SK-N-SH (cell line): Measurements from ENCODE around the gene LPIN1. TPM values are rescaled to one million over a fixed set of nuclear protein-coding genes. Genes with fewer than 3 reads are reported as not detected.

Experiments used
- CTCF ChIA-PET: fragments of 300-600, 350-600 bp; formaldehyde crosslinking; extraction: SDS; loops from one replicate; lab custom pipeline; 2021; lab: Yijun Ruan, JAX
- POLR2A ChIA-PET: fragments of 350-600 bp; sonication (Branson Sonifier 250); formaldehyde crosslinking; extraction: SDS; loops from one replicate; lab custom pipeline; 2020; ENCODE audit warnings: antibody characterized with exemption, inconsistent platforms; lab: Yijun Ruan, JAX
- DNase-seq: peaks from one replicate; pipeline ENCODE4 v3.0.0; 2012
- H2AFZ ChIP-seq: fragments of 200-600 bp; sonication (generic); 2 replicates; pipeline ENCODE4 v1.8.1; 2016; ENCODE audit warnings: antibody characterized with exemption, mild to moderate bottlenecking, low read depth
- H3F3A ChIP-seq: fragments of 200-600 bp; sonication (generic); replicated peaks from 2 replicates; pipeline ENCODE3; 2016; ENCODE audit warnings: antibody characterized with exemption, mild to moderate bottlenecking; ENCODE audit not compliant: insufficient read depth
- H3K27ac ChIP-seq, 2 experiments: fragments of 200-500 bp in 1 of 2; fragments of 200-600 bp in 1 of 2; sonication (Bioruptor generic) in 1 of 2; sonication (generic), shearing (Covaris generic) in 1 of 2; 2 replicates each; pipeline versions ENCODE4 v1.5.1 to v1.6.1; 2014 to 2016; ENCODE audit warnings: low read depth in 2 of 2, inconsistent platforms in 1 of 2, low read length in 1 of 2, mild to moderate bottlenecking in 1 of 2, mixed read lengths in 1 of 2
- H3K27me3 ChIP-seq: fragments of 200-600 bp; sonication (generic), shearing (Covaris generic); 2 replicates; pipeline ENCODE4 v1.6.1; 2016; ENCODE audit warnings: mixed run types; ENCODE audit not compliant: insufficient read depth
- H3K36me3 ChIP-seq, 2 experiments: fragments of 200-500 bp in 1 of 2; fragments of 200-600 bp in 1 of 2; sonication (Bioruptor generic) in 1 of 2; sonication (generic) in 1 of 2; replicated peaks in 1 of 2; 2 replicates each; pipeline versions ENCODE3 to v1.5.1; 2014 to 2016; ENCODE audit warnings: low read length in 1 of 2, mild to moderate bottlenecking in 1 of 2; ENCODE audit not compliant: insufficient read depth in 2 of 2, control insufficient read depth in 1 of 2
- H3K4me1 ChIP-seq, 2 experiments: fragments of 200-500 bp in 1 of 2; fragments of 200-600 bp in 1 of 2; sonication (Bioruptor generic) in 1 of 2; sonication (generic), shearing (Covaris generic) in 1 of 2; 2 replicates each; pipeline versions ENCODE4 v1.5.1 to v1.6.1; 2014 to 2016; ENCODE audit warnings: low read depth in 1 of 2, low read length in 1 of 2, mixed run types in 1 of 2; ENCODE audit not compliant: insufficient read depth in 2 of 2, control insufficient read depth in 1 of 2
- H3K4me2 ChIP-seq: fragments of 200-600 bp; sonication (generic), shearing (Covaris generic); 2 replicates; pipeline ENCODE4 v1.6.1; 2017; ENCODE audit warnings: mixed run types
- H3K4me3 ChIP-seq, 2 experiments: fragments of 200-500 bp in 1 of 2; fragments of 200-600 bp in 1 of 2; sonication (Bioruptor generic) in 1 of 2; sonication (generic), shearing (Covaris generic) in 1 of 2; 2 replicates each; pipeline versions ENCODE4 v1.5.1 to v1.8.1; 2014 to 2016; ENCODE audit warnings: low read depth in 2 of 2, inconsistent platforms in 1 of 2, low read length in 1 of 2, mild to moderate bottlenecking in 1 of 2, mixed read lengths in 1 of 2, moderate library complexity in 1 of 2
- H3K79me2 ChIP-seq: fragments of 200-600 bp; sonication (generic); 2 replicates; pipeline ENCODE4 v1.8.1; 2017; ENCODE audit warnings: mild to moderate bottlenecking; ENCODE audit not compliant: insufficient read depth
- H3K9ac ChIP-seq: fragments of 200-600 bp; sonication (generic); 2 replicates; pipeline ENCODE4 v1.6.1; 2017; ENCODE audit warnings: mixed run types
- H3K9me2 ChIP-seq: fragments of 200-600 bp; sonication (generic); 2 replicates; pipeline ENCODE4 v1.6.1; 2017; ENCODE audit warnings: mixed run types
- H3K9me3 ChIP-seq: fragments of 200-600 bp; sonication (generic); 2 replicates; pipeline ENCODE4 v1.6.1; 2017; ENCODE audit warnings: mixed run types, mild to moderate bottlenecking, moderate library complexity
- H4K20me1 ChIP-seq: fragments of 200-600 bp; sonication (generic); 2 replicates; pipeline ENCODE4 v1.6.1; 2017; ENCODE audit warnings: mild to moderate bottlenecking, mixed run types; ENCODE audit not compliant: insufficient read depth
- CHD2 ChIP-seq: fragments of 150-350 bp; IDR thresholded peaks from 2 replicates; pipeline ENCODE4 v1.6.1; 2018; ENCODE audit warnings: low read length; ENCODE audit not compliant: partially characterized antibody
- EP300 ChIP-seq, 2 experiments: IDR thresholded peaks; 2 replicates each; pipeline versions ENCODE4 v1.4.0 to v1.6.1; 2012; ENCODE audit warnings: borderline replicate concordance in 1 of 2, low read depth in 1 of 2, low read length in 1 of 2
- EZH2phosphoT487 ChIP-seq: fragments of 200-600 bp; sonication (generic); IDR thresholded peaks from 2 replicates; pipeline ENCODE4 v1.6.1; 2017; ENCODE audit warnings: low read depth, mixed run types, mild to moderate bottlenecking, antibody characterized with exemption, moderate library complexity, borderline replicate concordance
- FOXJ3 ChIP-seq: sonication (generic); formaldehyde crosslinking; IDR thresholded peaks from 2 replicates; pipeline ENCODE4 v1.5.1; 2020; ENCODE audit warnings: mild to moderate bottlenecking, missing genetic modification reagents
- GABPA ChIP-seq: IDR thresholded peaks from 2 replicates; pipeline ENCODE4 v1.4.0; 2012; ENCODE audit warnings: low read depth, mild to moderate bottlenecking
- GATA2 ChIP-seq: sonication (generic); formaldehyde crosslinking; IDR thresholded peaks from 2 replicates; pipeline ENCODE4 v1.5.0; 2020; ENCODE audit warnings: mild to moderate bottlenecking, missing genetic modification reagents
- MAX ChIP-seq: IDR thresholded peaks from 2 replicates; pipeline ENCODE4 v1.4.0; 2012; ENCODE audit warnings: low read depth
- MXI1 ChIP-seq: IDR thresholded peaks from 2 replicates; pipeline ENCODE4 v1.6.1; 2012; ENCODE audit warnings: mild to moderate bottlenecking, low read depth, low read length, improper control_type of control experiment
- NFIC ChIP-seq: IDR thresholded peaks from 2 replicates; pipeline ENCODE4 v1.4.0; 2012; ENCODE audit warnings: borderline replicate concordance
- NRF1 ChIP-seq: IDR thresholded peaks from 2 replicates; pipeline ENCODE4 v1.6.1; 2012; ENCODE audit warnings: low read depth, mild to moderate bottlenecking, low read length
- POLR2AphosphoS5 ChIP-seq: IDR thresholded peaks from 2 replicates; pipeline ENCODE4 v1.6.1; 2012; ENCODE audit warnings: low read depth, low read length
- RAD21 ChIP-seq: IDR thresholded peaks from 2 replicates; pipeline ENCODE4 v1.6.1; 2012; ENCODE audit warnings: mild to moderate bottlenecking, low read length
- RCOR1 ChIP-seq: fragments of 150-350 bp; IDR thresholded peaks from 2 replicates; pipeline ENCODE4 v1.6.1; 2017; ENCODE audit warnings: antibody characterized with exemption, low read length
- RFX5 ChIP-seq: IDR thresholded peaks from 2 replicates; pipeline ENCODE4 v1.6.1; 2012; ENCODE audit warnings: mild to moderate bottlenecking, improper control_type of control experiment, low read length
- SMC3 ChIP-seq: IDR thresholded peaks from 2 replicates; pipeline ENCODE4 v1.6.1; 2012; ENCODE audit warnings: low read depth, low read length, improper control_type of control experiment
- TAF1 ChIP-seq: IDR thresholded peaks from 2 replicates; pipeline ENCODE4 v1.6.1; 2012; ENCODE audit warnings: low read depth, mild to moderate bottlenecking, low read length, moderate library complexity, borderline replicate concordance
- TCF12 ChIP-seq: IDR thresholded peaks from 2 replicates; pipeline ENCODE4 v1.4.0; 2012
- TEAD4 ChIP-seq: IDR thresholded peaks from 2 replicates; pipeline ENCODE4 v1.4.0; 2012; ENCODE audit warnings: mild to moderate bottlenecking, borderline replicate concordance; ENCODE audit not compliant: insufficient read depth
- WGBS: methylation state at CpG from one replicate; pipeline ENCODE4 v1.1.6; 2017; ENCODE audit warnings: low lambda C conversion rate; 5-methylcytosine and 5-hydroxymethylcytosine counted together
- polyA plus RNA-seq, 3 experiments: library from polyadenylated mRNA; depleted of rRNA; stranded (reverse); fragments of >200 nt; gene quantifications; 2 replicates each; pipeline ENCODE4 v1.2.3, GENCODE V29; 2012
- TF ChIP-seq, protein P1 (sequence below): fragments of 150-350 bp; IDR thresholded peaks from 2 replicates; pipeline ENCODE4 v1.6.1; 2017; ENCODE audit warnings: antibody characterized with exemption, low read length, low read depth, borderline replicate concordance

LPIN1 gene
- polyA plus RNA-seq, 1 of the 3 experiments (the other 2 are of a cell fraction) = 22.1 TPM

DNA sequence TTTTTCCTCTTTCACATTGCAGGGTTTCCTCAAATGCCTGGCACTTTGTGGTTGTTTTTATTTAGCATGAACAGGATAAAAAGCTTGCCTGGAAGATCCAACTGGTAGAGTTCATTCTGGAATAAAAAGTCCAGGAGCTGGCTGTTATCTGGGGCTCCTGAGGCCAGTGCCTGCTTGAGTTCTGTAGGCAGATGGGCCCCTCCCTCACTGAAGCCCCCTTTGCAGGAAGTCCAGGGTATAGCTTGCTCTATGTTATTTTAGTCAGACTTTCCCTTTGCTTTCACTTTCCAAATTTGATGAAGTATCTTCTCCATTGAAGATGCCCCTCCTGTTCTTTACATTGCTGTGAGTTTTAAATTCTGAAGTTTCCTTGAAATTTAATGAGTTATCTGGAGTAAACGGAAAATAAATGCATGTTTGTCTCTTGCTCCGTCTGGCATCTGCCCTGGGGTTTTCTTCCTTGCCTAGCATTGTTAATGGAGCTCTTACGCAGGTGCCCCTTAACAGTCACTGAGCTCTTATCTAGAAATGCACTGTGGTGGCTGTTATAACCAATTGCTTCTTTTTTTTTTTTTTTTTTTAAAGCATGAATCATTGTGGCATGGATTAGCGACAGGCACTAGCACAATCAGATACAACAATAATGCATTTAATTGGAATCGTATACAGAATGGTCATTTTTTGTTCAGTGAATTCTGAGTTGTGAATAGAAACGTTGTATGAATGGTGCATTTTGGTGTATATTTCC lies 27.0 kb upstream of the LPIN1 start:
- H3F3A ChIP-seq = no peaks in the 10 kb centered on the region
- peaks cover 0 to 44% of the 10 kb centered on the region in 2 experiments; a peak in 2 of 4 replicates for H3K4me1 ChIP-seq
- POLR2A ChIA-PET = interaction anchor here (0.6 to 2.9 kb wide), 14 partner anchors 11 to 297 kb away, joined by 3 to 16 read pairs (median 4); partner anchors contain the start of gene LPIN1
- TF ChIP-seq TAF1 (no peak), POLR2AphosphoS5 (no peak), EP300 (IDR thresholded peaks at IDR 0.05; ENCODE audit: borderline replicate concordance in 1 of 2, low read depth in 1 of 2, low read length in 1 of 2) (peak in 1 of 2 experiments; percentile 94; a peak in 2 of 4 replicates), TCF12 (peak; percentile 28; the same call in 1 of the 2 replicates), GABPA (no peak), EZH2phosphoT487 (no peak), SMC3 (peak; percentile 15; the same call in 1 of the 2 replicates), GATA2 (CRISPR knock-in tag) (peak; percentile 95), MXI1 (peak; percentile 80; the same call in 1 of the 2 replicates), FOXJ3 (peak; percentile 64; the same call in 1 of the 2 replicates), RFX5 (peak; percentile 57; the same call in 1 of the 2 replicates), RCOR1 (peak; percentile 90), NRF1 (no peak), CHD2 (peak; percentile 85), RAD21 (peak; percentile 35), NFIC (no peak)
- TF ChIP-seq, protein P1, sequence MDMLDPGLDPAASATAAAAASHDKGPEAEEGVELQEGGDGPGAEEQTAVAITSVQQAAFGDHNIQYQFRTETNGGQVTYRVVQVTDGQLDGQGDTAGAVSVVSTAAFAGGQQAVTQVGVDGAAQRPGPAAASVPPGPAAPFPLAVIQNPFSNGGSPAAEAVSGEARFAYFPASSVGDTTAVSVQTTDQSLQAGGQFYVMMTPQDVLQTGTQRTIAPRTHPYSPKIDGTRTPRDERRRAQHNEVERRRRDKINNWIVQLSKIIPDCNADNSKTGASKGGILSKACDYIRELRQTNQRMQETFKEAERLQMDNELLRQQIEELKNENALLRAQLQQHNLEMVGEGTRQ = no peak
- no peaks in the 10 kb centered on the region for H3K9me3 ChIP-seq
- DNase-seq = peak; percentile 86
- no peaks in the 10 kb centered on the region for H3K36me3 ChIP-seq
- no peak overlapping the region for H3K9ac ChIP-seq
- peak overlapping the region in 1 of 2 experiments; percentile 98; a peak in 2 of 4 replicates for H3K27ac ChIP-seq
- no peaks in the 10 kb centered on the region for H3K79me2 ChIP-seq
- peak overlapping the region; percentile 35 for H3K4me2 ChIP-seq
- peak overlapping the region; percentile 26 to 40 for H3K4me3 ChIP-seq
- H3K9me2 ChIP-seq = no peaks in the 10 kb centered on the region
- WGBS = 13% methylated on average over 6 of the region's 6 CpGs
- peaks cover 27% of the 10 kb centered on the region; the same call in 1 of the 2 replicates for H3K27me3 ChIP-seq
- H4K20me1 ChIP-seq = no peaks in the 10 kb centered on the region
- H2AFZ ChIP-seq = no peak overlapping the region
- CTCF ChIA-PET = interaction anchor here (0.7 to 13.0 kb wide), 21 partner anchors 9 to 752 kb away, joined by 3 to 130 read pairs (median 6); partner anchors contain the start of gene LPIN1

DNA sequence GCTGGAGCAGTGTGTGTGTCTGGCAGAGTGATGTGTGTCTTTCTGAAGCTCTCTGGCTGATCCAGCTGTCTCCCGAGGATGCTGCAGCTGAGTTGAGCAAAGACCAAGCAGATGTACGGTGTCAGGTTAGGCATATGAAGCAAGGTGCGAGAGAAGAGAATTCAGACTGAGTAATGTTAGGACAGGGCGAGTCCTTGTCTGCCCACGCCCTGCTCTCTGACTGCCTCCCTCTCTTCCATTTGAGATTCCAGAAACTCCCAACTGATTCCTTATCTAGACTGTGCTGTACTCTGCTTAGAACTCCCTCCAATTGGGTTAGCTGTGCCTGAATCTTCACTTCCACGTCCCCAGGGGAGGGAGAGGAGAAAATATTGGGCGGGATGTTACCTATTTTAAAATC lies 25.7 kb upstream of the LPIN1 start:
- Histone ChIP-seq H3K9ac (no peak overlapping the region), H3K4me1 (peaks cover 0 to 39% of the 10 kb centered on the region in 2 experiments; a peak in 2 of 4 replicates), H3K4me2 (no peak overlapping the region), H4K20me1 (no peaks in the 10 kb centered on the region), H3K36me3 (no peaks in the 10 kb centered on the region), H3K9me2 (no peaks in the 10 kb centered on the region), H2AFZ (no peak overlapping the region), H3K9me3 (no peaks in the 10 kb centered on the region), H3K27ac (peak overlapping the region in 1 of 2 experiments; percentile 98; a peak in 2 of 4 replicates), H3K27me3 (peaks cover 27% of the 10 kb centered on the region; the same call in 1 of the 2 replicates), H3K79me2 (no peaks in the 10 kb centered on the region)
- no peak for DNase-seq
- 72% methylated on average over 7 of the region's 7 CpGs for WGBS
- CTCF ChIA-PET = interaction anchor here (0.7 to 13.0 kb wide), 8 partner anchors 15 to 63 kb away, joined by 4 to 130 read pairs (median 12); no protein-coding TSS in a partner anchor
- no peak for TF ChIP-seq TEAD4
- peak; percentile 40 for TF ChIP-seq GATA2 (CRISPR knock-in tag)
- no peak for TF ChIP-seq MAX
- TF ChIP-seq, all 33 proteins: peak for 1
- Histone ChIP-seq H3F3A (no peaks in the 10 kb centered on the region), H3K4me3 (no peak overlapping the region)
- POLR2A ChIA-PET = interaction anchor here (2.6 kb wide), 1 partner anchor 18 kb away, joined by 7 read pairs; no protein-coding TSS in a partner anchor
